Tibial artery (tissue), 4 donors: ENCODE measurements around the gene SBF1.

Experiments
- DNase-seq, 2 donors: peaks; one replicate each; pipeline ENCODE4 v3.0.0-alpha.2; 2019
- H3K27ac ChIP-seq, 2 donors: fragments of 200-600 bp; sonication (generic) in 1 of 2; 1 replicate in 1 of 2; 2 replicates in 1 of 2; pipeline ENCODE4 v1.5.1; 2018 to 2019; ENCODE audit warnings: mild to moderate bottlenecking in 1 of 2
- H3K27me3 ChIP-seq, 2 donors: fragments of 200-600 bp; sonication (generic) in 1 of 2; one replicate each; pipeline versions ENCODE4 v1.5.1 to v1.6.0; 2016 to 2019
- H3K36me3 ChIP-seq, 3 donors: fragments of 200-600 bp; sonication (generic) in 2 of 3; one replicate each; pipeline ENCODE4 v1.5.1; 2016 to 2019; ENCODE audit warnings: mild to moderate bottlenecking in 2 of 3
- H3K4me1 ChIP-seq, 4 donors: fragments of 200-600 bp; sonication (generic) in 2 of 4; 1 replicate in 3 of 4; 2 replicates in 1 of 4; pipeline ENCODE4 v1.5.1; 2016 to 2019
- H3K4me3 ChIP-seq, 2 donors: fragments of 200-600 bp; sonication (generic) in 1 of 2; 1 replicate in 1 of 2; 2 replicates in 1 of 2; pipeline ENCODE4 v1.5.1; 2018 to 2019; ENCODE audit warnings: mild to moderate bottlenecking in 2 of 2
- H3K9me3 ChIP-seq, 3 donors: fragments of 200-600 bp; sonication (generic) in 1 of 3; one replicate each; pipeline ENCODE4 v1.5.1; 2016 to 2019
- intact Hi-C: fragments of 100-400 bp; cut with DNase I; formaldehyde crosslinking; loops from one replicate; pipeline ENCODE4 v1.15.0; 2023; ENCODE audit warnings: low total_unique reads
- TF ChIP-seq, protein P1 (sequence below), 2 experiments: fragments of 200-600 bp in 1 of 2; fragments of 450-650 bp in 1 of 2; IDR thresholded peaks; one replicate each; pipeline ENCODE4 v1.5.1; 2017 to 2019; ENCODE audit warnings: antibody characterized with exemption in 2 of 2, mild to moderate bottlenecking in 1 of 2, moderate library complexity in 1 of 2

SBF1 gene

DNA sequence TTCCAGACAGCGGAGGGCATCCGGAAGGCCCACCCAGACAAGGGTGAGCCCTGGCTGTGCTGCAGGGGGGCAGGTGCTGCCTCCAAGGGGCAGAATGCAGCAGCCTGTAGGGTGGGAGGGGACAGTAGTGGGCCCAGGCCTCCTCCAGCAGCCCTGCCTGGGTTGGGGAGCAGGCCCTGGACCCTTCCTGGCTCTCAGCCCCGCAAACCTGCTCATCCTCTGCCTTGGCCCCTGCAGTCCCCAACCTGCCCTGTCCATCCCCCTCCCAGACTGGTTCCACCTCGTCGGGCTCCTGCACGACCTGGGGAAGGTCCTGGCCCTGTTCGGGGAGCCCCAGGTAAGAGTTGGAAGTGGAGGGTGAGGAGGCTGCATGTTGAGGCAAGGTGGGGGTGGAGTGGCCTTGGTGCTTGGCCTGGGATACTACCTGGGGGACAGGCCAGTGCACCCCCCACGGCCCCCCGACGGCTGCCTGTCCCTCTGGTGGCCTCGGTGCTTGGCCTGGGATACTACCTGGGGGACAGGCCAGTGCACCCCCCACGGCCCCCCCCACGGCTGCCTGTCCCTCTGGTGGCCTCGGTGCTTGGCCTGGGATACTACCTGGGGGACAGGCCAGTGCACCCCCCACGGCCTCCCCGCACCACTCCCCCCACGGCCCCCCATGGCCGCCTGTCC is 13.3 kb upstream of the SBF1 start:
- Histone ChIP-seq H3K27me3 (peaks cover 0 to 59% of the 10 kb centered on the region in 2 donors), H3K4me1 (no peaks in the 10 kb centered on the region), H3K36me3 (no peaks in the 10 kb centered on the region), H3K27ac (no peak overlapping the region), H3K9me3 (no peaks in the 10 kb centered on the region), H3K4me3 (no peak overlapping the region)
- TF ChIP-seq, protein P1, sequence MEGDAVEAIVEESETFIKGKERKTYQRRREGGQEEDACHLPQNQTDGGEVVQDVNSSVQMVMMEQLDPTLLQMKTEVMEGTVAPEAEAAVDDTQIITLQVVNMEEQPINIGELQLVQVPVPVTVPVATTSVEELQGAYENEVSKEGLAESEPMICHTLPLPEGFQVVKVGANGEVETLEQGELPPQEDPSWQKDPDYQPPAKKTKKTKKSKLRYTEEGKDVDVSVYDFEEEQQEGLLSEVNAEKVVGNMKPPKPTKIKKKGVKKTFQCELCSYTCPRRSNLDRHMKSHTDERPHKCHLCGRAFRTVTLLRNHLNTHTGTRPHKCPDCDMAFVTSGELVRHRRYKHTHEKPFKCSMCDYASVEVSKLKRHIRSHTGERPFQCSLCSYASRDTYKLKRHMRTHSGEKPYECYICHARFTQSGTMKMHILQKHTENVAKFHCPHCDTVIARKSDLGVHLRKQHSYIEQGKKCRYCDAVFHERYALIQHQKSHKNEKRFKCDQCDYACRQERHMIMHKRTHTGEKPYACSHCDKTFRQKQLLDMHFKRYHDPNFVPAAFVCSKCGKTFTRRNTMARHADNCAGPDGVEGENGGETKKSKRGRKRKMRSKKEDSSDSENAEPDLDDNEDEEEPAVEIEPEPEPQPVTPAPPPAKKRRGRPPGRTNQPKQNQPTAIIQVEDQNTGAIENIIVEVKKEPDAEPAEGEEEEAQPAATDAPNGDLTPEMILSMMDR (IDR thresholded peaks at IDR 0.05): no peak
- no peak for DNase-seq
- intact Hi-C loops: no loop called here

DNA sequence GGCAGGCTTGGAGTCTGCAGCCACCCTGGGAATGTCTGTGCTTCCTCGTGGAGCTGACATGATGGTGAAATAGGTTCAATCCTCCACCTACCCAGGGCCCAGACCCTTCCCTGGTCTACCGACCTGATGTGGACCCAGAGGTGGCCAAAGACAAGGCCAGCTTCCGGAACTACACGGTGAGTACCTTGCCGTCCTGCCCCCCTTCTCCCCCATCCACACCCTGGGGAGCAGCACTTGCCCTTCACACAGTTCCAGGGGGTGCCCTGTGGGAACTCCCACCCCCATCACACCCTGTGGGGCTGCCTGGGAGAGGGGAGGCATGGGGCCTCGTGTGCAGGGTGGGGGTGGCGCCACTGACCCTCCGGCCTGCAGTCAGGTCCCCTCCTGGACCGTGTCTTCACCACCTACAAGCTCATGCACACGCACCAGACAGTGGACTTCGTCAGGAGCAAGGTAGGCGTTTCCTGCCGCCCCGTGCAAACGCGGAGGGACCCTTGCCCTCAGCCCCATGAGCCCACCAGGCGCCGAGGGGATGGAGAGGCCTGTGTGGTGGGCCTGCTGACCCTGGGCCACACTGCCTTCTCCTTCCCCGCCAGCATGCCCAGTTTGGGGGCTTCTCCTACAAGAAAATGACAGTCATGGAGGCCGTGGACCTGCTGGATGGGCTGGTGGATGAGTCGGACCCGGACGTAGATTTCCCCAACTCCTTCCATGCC is 12.6 kb upstream of the SBF1 start:
- Histone ChIP-seq H3K36me3 (no peaks in the 10 kb centered on the region), H3K4me1 (no peaks in the 10 kb centered on the region), H3K9me3 (no peaks in the 10 kb centered on the region), H3K27me3 (peaks cover 3 to 66% of the 10 kb centered on the region in 2 donors), H3K4me3 (no peak overlapping the region), H3K27ac (no peak overlapping the region)
- TF ChIP-seq, protein P1 (IDR thresholded peaks at IDR 0.05): no peak
- no peak for DNase-seq
- intact Hi-C loops: no loop called here

DNA sequence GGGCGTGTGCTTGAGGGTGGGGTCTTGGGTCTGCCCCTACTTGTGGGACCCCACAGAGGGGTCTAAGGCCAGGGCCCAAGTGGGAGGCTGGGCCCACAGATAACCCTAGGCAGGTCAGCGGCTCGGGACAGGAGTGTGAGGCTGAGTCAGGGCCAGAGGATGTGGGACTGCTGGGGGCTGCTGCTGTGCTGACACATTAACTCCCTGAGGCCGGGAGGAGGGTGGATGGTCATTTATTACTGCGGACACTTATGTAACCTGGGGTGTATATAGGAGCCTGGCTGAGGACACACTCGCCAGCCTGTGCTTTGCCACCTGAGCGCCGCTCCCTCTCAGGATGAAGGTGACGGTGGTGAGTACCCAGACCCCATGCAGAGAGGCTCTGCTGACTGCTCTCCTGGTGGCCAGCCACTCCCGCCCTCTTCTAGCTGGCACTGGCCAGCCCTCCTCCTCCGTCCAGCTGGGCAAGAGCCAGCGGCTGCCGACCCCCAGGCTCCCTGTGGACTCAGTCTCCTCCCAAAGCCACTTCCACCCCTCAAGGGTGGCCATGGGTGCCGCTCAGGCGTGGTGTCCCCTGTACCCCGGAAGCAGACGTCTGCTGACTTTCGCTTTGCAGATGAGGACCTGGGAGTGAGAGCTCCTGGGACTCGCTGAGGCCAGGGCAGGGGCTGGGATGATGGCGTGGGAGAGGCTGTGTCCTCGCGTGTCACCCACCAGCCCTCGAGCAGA is 11.9 kb upstream of the SBF1 start, which contains the start of gene MIOX:
Gene MIOX, plus strand, starts transcription at position 299 of the 729 bp plus-strand sequence. Its CDS starts 39 bp downstream, at position 338.
- H3K27ac ChIP-seq: no peak within 1 kb of the TSS
- H3K27me3 ChIP-seq: peaks cover 9 to 73% of the 10 kb centered on the region in 2 donors
- TF ChIP-seq, protein P1 (IDR thresholded peaks at IDR 0.05): no peak
- no peak for DNase-seq
- no peak within 1 kb of the TSS for H3K4me3 ChIP-seq
- H3K9me3 ChIP-seq: no peaks in the 10 kb centered on the region
- intact Hi-C loops: no loop called here
- no peaks in the 10 kb centered on the region for H3K36me3 ChIP-seq
- H3K4me1 ChIP-seq: peaks cover 0 to 7% (median 1%) of the 10 kb centered on the region in 4 donors

DNA sequence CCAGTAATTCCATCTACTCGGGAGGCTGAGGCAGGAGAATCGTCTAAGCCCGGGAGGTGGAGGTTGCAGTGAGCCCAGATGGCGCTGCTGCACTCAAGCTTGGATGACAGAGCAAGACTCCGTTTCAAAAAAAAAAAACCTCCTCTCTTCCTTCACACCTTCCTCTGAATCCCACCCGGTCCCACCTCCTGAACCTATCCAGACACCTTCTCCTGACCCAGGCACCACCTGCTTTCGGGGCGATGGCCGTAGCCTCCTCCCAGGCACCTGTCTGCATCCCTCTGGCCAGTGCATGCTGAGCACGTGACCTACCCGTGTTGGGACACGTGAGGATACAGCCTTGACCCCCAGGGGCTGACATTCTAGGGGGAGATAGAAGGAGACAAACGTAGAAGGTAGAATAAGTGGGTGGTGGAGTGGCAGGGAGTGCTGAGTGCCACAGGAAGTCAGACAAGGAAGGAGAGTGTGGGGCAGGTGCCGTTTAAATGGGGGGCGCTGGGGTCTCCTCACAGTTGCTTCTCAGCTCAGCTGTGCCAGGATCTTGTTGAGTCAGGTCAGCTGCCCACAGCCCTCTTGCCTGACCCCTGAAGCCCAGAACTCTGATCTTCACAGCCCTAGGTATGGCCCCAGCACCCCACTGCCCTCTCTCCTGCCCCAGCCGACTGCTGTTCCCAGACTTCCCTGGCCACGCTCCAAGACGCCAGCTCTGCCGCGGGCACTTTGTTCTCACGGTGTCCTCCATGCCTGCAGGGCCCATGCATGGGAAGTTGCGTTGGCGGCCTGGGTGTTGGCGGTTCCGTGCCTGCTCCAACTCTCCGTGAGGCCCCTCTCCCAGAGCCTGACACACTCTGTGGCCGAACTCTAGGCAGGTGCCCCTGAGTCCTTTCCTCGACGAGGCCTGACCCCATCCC is 10.6 kb upstream of the SBF1 start:
- Histone ChIP-seq H3K36me3 (no peaks in the 10 kb centered on the region), H3K4me3 (no peak overlapping the region), H3K27me3 (peaks cover 15 to 86% of the 10 kb centered on the region in 2 donors), H3K9me3 (no peaks in the 10 kb centered on the region), H3K4me1 (peaks cover 0 to 16% (median 8%) of the 10 kb centered on the region in 4 donors), H3K27ac (no peak overlapping the region)
- no peak for DNase-seq
- TF ChIP-seq, protein P1 (IDR thresholded peaks at IDR 0.05): no peak
- intact Hi-C loops: no loop called here
